T-helper 2 cell treated with Interferon-gamma antibody and Interleukin-4, amounts not matched to agents 100 ng/mL and 5 ng/mL, for 36 hours (primary cell): ENCODE measurements around the gene ABCA9. TPM values are rescaled to one million over a fixed set of nuclear protein-coding genes. Genes with fewer than 3 reads are reported as not detected.

Source experiments
- intact Hi-C: fragments of 100-400 bp; cut with micrococcal nuclease; formaldehyde crosslinking; loops from one replicate; pipeline ENCODE4 v1.15.1; 2023
- total RNA-seq: library from RNA; stranded (reverse); gene quantifications from 2 replicates; pipeline ENCODE4 v1.2.3, GENCODE V29; 2022

The ABCA9 gene
- total RNA-seq, 1 donor from 2014 or later = 0.27 TPM

GRCh38 chr17:69066482-69066881 is 5.8 kb upstream of the ABCA9 start:
- intact Hi-C loops = no loop called here

GRCh38 chr17:69065113-69065512 is 4.4 kb upstream of the ABCA9 start:
- intact Hi-C loops = no loop called here

GRCh38 chr17:69064476-69064875 is 3.7 kb upstream of the ABCA9 start:
- intact Hi-C loops = no loop called here

GRCh38 chr17:69064001-69064400 is 3.3 kb upstream of the ABCA9 start:
- intact Hi-C loops = no loop called here

GRCh38 chr17:69062860-69063581 is 2.3 kb upstream of the ABCA9 start:
- intact Hi-C loops = no loop called here

GRCh38 chr17:69061721-69062556 is 1.2 kb upstream of the ABCA9 start:
- intact Hi-C loops = no loop called here

GRCh38 chr17:69059458-69060175 is 1.1 kb downstream of the ABCA9 start:
- intact Hi-C loops = no loop called here

GRCh38 chr17:69058165-69058564 is 2.6 kb downstream of the ABCA9 start:
- intact Hi-C loops = no loop called here

- intact Hi-C loops = no loop called here
These were observed 3.4 kb downstream of the ABCA9 start for GRCh38 chr17:69057280-69057679.

- intact Hi-C loops = no loop called here
These were observed 4.4 kb downstream of the ABCA9 start for GRCh38 chr17:69056179-69056823.

- intact Hi-C loops = no loop called here
These were observed 5.4 kb downstream of the ABCA9 start for GRCh38 chr17:69055334-69055733.

- intact Hi-C loops = no loop called here
These were observed 9.5 kb downstream of the ABCA9 start for GRCh38 chr17:69050999-69051775.

GRCh38 chr17:69048634-69049033 is 12.1 kb downstream of the ABCA9 start:
- intact Hi-C loops = no loop called here

- intact Hi-C loops = no loop called here
These were observed 13.1 kb downstream of the ABCA9 start for GRCh38 chr17:69047368-69048263.

GRCh38 chr17:69046121-69046807 is 14.5 kb downstream of the ABCA9 start:
- intact Hi-C loops = no loop called here

- intact Hi-C loops = no loop called here
These were observed 15.1 kb downstream of the ABCA9 start for GRCh38 chr17:69045646-69046045.

- intact Hi-C loops = no loop called here
These were observed 16.4 kb downstream of the ABCA9 start for GRCh38 chr17:69044371-69044770.

GRCh38 chr17:69043098-69043734 is 17.5 kb downstream of the ABCA9 start:
- intact Hi-C loops = no loop called here

GRCh38 chr17:69042308-69042707 is 18.4 kb downstream of the ABCA9 start:
- intact Hi-C loops = no loop called here
